HG02884 (cell line): Measurements from ENCODE around the gene CHPF.
A peak's percentile ranks its signal among the peaks of the same experiment; 100 is the strongest.

ENCODE experiments used
- ATAC-seq: cut with Tn5 transposase; IDR thresholded peaks from one replicate; pipeline ENCODE4 v1.9.1; 2021; ENCODE audit warnings: mild to moderate bottlenecking, moderate library complexity; ENCODE audit not compliant: unreplicated experiment

CHPF gene

GRCh38 chr2:219499555-219499954 lies 44.1 kb downstream of the CHPF start:
- no peak for ATAC-seq

GRCh38 chr2:219499058-219499307 lies 44.6 kb downstream of the CHPF start:
- ATAC-seq, result no peak

GRCh38 chr2:219498280-219499057 lies 45.1 kb downstream of the CHPF start, which contains the start of gene GMPPA:
GMPPA (plus strand) TSS chr2:219498891; CDS start chr2:219499976, 1,085 bp downstream.
- ATAC-seq, result peak; percentile 94

GRCh38 chr2:219497495-219498279 lies 45.9 kb downstream of the CHPF start:
- ATAC-seq, result no peak

- no peak for ATAC-seq
These were observed 46.6 kb downstream of the CHPF start for GRCh38 chr2:219496825-219497494.

- ATAC-seq, result no peak
These were observed 47.3 kb downstream of the CHPF start for GRCh38 chr2:219496247-219496824.

GRCh38 chr2:219495531-219496122 lies 48.0 kb downstream of the CHPF start:
- no peak for ATAC-seq

- ATAC-seq, result no peak
These were observed 48.6 kb downstream of the CHPF start for GRCh38 chr2:219494952-219495530.

GRCh38 chr2:219493086-219493485 lies 50.5 kb downstream of the CHPF start:
- ATAC-seq, result no peak

GRCh38 chr2:219492575-219492974 lies 51.0 kb downstream of the CHPF start:
- no peak for ATAC-seq

- ATAC-seq, result no peak
These were observed 52.2 kb downstream of the CHPF start for GRCh38 chr2:219491278-219491963.

GRCh38 chr2:219490600-219491130 lies 52.9 kb downstream of the CHPF start:
- no peak for ATAC-seq

GRCh38 chr2:219490186-219490585 lies 53.4 kb downstream of the CHPF start:
- ATAC-seq, result no peak

GRCh38 chr2:219489315-219489714 lies 54.3 kb downstream of the CHPF start:
- ATAC-seq, result no peak
